Immature natural killer cell (primary cell): ENCODE results near the gene TRIM44. TPM values are rescaled to one million over a fixed set of nuclear protein-coding genes. Genes with fewer than 3 reads are reported as not detected.

Experiments used
- DNase-seq, 3 donors: peaks; one replicate each; pipeline ENCODE4 v3.0.0; 2022; ENCODE audit warnings: mixed read lengths in 1 of 3
- H3K27ac Mint-ChIP-seq, 6 donors: one replicate each; pipeline ENCODE4 v1.8.0; 2020; ENCODE audit warnings: mixed read lengths in 6 of 6, mild to moderate bottlenecking in 5 of 6, inconsistent platforms in 4 of 6, moderate library complexity in 3 of 6
- H3K27me3 Mint-ChIP-seq, 3 donors: one replicate each; pipeline ENCODE4 v1.8.0; 2020 to 2021; ENCODE audit warnings: low read depth in 3 of 3, mild to moderate bottlenecking in 3 of 3, mixed read lengths in 3 of 3, moderate library complexity in 3 of 3, inconsistent platforms in 1 of 3
- H3K36me3 Mint-ChIP-seq, 3 donors: one replicate each; pipeline ENCODE4 v1.8.0; 2020; ENCODE audit warnings: mixed read lengths in 3 of 3, inconsistent platforms in 2 of 3, mild to moderate bottlenecking in 2 of 3
- H3K4me1 Mint-ChIP-seq, 2 donors: one replicate each; pipeline ENCODE4 v1.8.0; 2020; ENCODE audit warnings: inconsistent platforms in 2 of 2, mild to moderate bottlenecking in 2 of 2, mixed read lengths in 2 of 2, moderate library complexity in 1 of 2
- H3K4me3 Mint-ChIP-seq, 5 donors: one replicate each; pipeline ENCODE4 v1.8.0; 2020; ENCODE audit warnings: mild to moderate bottlenecking in 5 of 5, mixed read lengths in 5 of 5, inconsistent platforms in 3 of 5, moderate library complexity in 3 of 5
- H3K9me3 Mint-ChIP-seq, 6 donors: one replicate each; pipeline ENCODE4 v1.8.0; 2020; ENCODE audit warnings: mild to moderate bottlenecking in 6 of 6, mixed read lengths in 6 of 6, inconsistent platforms in 4 of 6, moderate library complexity in 3 of 6
- polyA plus RNA-seq, 3 donors: library from polyadenylated mRNA; unstranded; fragments of 300-500 nt; fragmentation: Illumina TruSeq; gene quantifications; one replicate each; pipeline ENCODE4 v1.2.3, GENCODE V29; 2021

TRIM44 gene
- polyA plus RNA-seq, 3 donors from 2014 or later: 36.0 to 55.3 (median 41.1) TPM

DNA sequence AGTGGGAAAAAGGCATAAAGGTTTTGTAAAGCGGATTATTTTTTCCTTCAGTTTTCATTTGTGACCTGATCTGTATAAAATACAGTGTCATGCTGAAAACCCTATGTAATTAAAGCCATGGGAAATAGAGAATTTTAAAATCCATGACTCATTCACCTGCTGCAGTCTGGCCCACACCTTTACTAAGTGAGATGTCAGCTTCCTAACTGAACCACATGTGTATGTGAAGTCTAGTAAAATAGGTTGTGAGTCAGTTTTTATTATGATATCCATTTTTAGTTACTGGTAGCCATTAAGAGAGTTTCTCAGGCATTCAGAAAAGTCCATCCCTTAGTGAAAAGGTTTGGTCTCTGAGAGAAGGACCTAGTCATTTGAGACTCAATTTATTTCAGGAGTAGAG is 60.9 kb downstream of the TRIM44 start:
- no peak overlapping the region for H3K27ac Mint-ChIP-seq
- H3K9me3 Mint-ChIP-seq: no peaks in the 10 kb centered on the region
- peaks cover 25 to 62% of the 10 kb centered on the region in 2 donors for H3K4me1 Mint-ChIP-seq
- H3K4me3 Mint-ChIP-seq: no peak overlapping the region
- no peaks in the 10 kb centered on the region for H3K27me3 Mint-ChIP-seq
- no peak for DNase-seq
- H3K36me3 Mint-ChIP-seq: peaks cover 8 to 22% (median 21%) of the 10 kb centered on the region in 3 donors

DNA sequence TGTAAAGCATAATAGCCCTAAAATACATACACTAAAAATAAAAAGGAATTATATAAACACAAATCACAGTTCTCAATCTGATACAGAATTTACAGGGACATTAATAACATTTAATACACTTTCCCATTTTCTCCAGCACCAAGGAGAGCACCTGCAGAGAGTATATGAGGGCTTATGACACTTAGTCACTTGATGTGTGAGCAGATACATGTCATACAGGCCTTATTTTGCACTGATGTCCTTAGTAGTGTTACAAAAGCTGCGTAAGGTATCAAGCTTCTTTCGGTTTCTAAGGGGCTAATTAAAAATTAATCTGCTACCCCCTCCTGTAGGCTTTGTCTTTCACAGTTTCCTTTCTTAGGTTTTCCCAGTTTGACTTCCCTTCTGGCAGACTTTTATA is 61.3 kb downstream of the TRIM44 start:
- no peaks in the 10 kb centered on the region for H3K27me3 Mint-ChIP-seq
- no peak for DNase-seq
- no peak overlapping the region for H3K4me3 Mint-ChIP-seq
- H3K4me1 Mint-ChIP-seq: peaks cover 23 to 58% of the 10 kb centered on the region in 2 donors
- peaks cover 0 to under 1% (median 0%) of the 10 kb centered on the region in 6 donors for H3K9me3 Mint-ChIP-seq
- H3K36me3 Mint-ChIP-seq: peaks cover 12 to 26% (median 25%) of the 10 kb centered on the region in 3 donors
- no peak overlapping the region for H3K27ac Mint-ChIP-seq

DNA sequence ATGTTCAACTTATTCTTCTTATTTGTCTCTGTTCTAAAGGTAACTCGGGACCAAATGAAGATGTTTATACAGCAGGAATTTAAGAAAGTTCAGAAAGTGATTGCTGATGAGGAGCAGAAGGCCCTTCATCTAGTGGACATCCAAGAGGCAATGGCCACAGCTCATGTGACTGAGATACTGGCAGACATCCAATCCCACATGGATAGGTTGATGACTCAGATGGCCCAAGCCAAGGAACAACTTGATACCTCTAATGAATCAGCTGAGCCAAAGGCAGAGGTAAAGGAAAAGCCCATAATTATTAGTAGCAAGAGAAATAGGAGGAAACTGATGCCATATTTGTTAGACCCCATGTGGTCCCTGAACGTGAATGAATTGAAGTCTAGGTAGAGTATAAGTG is 63.3 kb downstream of the TRIM44 start:
- no peak for DNase-seq
- Mint-ChIP-seq H3K4me3 (no peak overlapping the region), H3K4me1 (peaks cover 17 to 42% of the 10 kb centered on the region in 2 donors), H3K9me3 (peaks cover 2 to 7% (median 4%) of the 10 kb centered on the region in 6 donors), H3K27ac (no peak overlapping the region), H3K36me3 (peaks cover 28 to 42% (median 41%) of the 10 kb centered on the region in 3 donors), H3K27me3 (no peaks in the 10 kb centered on the region)

DNA sequence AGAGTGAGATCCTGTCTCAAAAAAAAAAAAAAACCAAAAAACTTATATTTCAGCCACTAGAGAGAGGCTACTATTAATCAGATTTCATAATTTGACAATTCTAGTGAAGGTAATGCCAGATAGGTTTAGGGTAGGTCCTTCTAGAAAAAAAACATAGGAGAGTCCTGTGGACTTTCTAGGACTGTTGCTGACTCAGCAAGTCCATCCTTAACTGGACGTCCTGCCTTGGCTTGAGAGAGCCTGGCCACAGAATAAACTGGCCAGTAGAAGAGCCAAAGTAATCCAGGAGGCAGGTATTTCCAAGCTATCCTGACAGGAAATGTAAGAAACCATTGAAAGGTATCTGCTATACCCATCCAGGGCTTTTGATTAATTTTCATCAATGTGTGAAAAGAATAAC is 64.6 kb downstream of the TRIM44 start:
- Mint-ChIP-seq H3K4me3 (no peak overlapping the region), H3K27me3 (no peaks in the 10 kb centered on the region), H3K4me1 (peaks cover 12 to 31% of the 10 kb centered on the region in 2 donors), H3K9me3 (peaks cover 3 to 7% (median 5%) of the 10 kb centered on the region in 6 donors), H3K36me3 (peaks cover 30 to 46% (median 44%) of the 10 kb centered on the region in 3 donors), H3K27ac (no peak overlapping the region)
- DNase-seq: no peak

DNA sequence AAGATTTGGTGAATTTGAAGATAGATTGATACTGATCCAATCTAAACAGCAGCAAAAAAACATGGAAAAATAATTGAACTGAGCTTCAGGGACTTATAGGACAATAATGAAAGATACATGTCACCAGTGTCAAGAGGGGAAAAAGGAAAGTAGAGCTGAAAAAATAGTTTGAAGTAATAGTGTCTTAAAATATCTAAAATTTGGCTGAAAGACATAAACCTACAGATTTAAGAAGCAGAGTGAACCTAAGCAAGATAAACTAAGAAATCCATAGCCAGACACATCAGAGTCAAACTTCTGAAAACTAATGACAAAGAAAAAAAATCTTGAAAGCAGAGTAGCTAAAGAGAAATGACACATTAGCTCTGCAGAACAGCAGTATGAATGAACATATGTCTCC is 67.7 kb downstream of the TRIM44 start:
- Mint-ChIP-seq H3K27me3 (no peaks in the 10 kb centered on the region), H3K4me1 (peaks cover 4 to 14% of the 10 kb centered on the region in 2 donors), H3K4me3 (no peak overlapping the region), H3K36me3 (peaks cover 35 to 54% (median 48%) of the 10 kb centered on the region in 3 donors), H3K9me3 (peaks cover 3 to 7% (median 5%) of the 10 kb centered on the region in 6 donors), H3K27ac (peak overlapping the region in 1 of 6 donors; percentile 8)
- DNase-seq: no peak

DNA sequence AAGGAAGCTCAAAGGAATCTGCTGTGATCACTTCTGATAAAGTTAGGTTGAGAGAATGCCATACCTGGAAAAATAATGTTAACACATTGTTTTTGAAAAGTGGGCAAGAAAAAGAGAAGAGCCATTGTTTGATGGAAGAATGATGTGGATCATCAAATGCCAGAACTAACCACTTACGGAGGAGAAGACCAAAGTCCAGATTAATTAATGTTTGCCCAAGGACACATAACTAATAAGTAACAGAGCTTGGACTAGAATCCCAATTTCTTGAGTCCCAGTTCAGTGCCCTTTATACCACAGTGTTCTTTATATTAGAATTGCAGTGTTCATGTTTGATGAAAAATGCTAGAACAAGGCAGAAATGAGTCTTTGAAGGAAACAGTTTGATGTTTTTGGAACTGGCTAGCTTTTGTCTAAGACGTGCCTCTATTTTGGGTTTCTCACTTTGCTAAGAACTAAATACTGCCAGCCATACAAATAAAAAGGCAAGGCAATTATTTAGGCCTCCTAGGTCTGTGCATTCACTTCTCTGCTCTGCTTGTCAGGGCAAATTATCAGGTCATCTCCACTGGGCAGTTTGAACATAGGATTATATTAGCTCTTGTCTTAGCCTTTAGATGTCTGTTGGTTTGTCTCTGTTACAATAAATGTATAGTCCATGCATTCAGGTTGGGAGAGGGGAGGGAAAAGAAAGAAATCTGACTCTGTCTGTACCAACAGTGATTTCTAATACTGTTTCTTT is 72.3 kb downstream of the TRIM44 start:
- DNase-seq: no peak
- H3K36me3 Mint-ChIP-seq: peaks cover 31 to 43% (median 33%) of the 10 kb centered on the region in 3 donors
- peaks cover 12 to 14% of the 10 kb centered on the region in 2 donors for H3K4me1 Mint-ChIP-seq
- H3K4me3 Mint-ChIP-seq: no peak overlapping the region
- no peaks in the 10 kb centered on the region for H3K27me3 Mint-ChIP-seq
- H3K9me3 Mint-ChIP-seq: peaks cover 2 to 6% (median 5%) of the 10 kb centered on the region in 6 donors
- peak overlapping the region in 2 of 6 donors; percentile 5 to 42 for H3K27ac Mint-ChIP-seq

DNA sequence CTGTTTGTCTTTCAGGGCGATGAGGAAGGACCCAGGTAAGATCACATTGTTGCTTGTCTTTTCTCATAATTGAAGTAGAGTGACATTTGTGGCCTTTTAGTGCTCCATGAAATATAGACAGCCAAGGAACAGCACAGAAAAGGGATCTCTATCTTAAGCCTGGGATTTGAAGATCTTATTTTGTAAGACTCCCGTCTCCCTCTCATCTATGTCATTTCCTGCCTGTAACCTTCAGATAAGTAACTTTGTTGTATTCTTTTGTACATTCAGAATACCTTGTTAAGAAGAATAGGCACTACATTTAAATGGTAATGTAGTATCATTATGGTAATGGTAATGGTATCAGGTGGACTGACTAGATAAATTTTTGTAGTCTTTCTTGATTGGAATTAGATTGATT is 72.8 kb downstream of the TRIM44 start:
- peaks cover 16 to 20% of the 10 kb centered on the region in 2 donors for H3K4me1 Mint-ChIP-seq
- no peak overlapping the region for H3K4me3 Mint-ChIP-seq
- H3K36me3 Mint-ChIP-seq: peaks cover 26 to 37% (median 27%) of the 10 kb centered on the region in 3 donors
- peak overlapping the region in 2 of 6 donors; percentile 5 to 42 for H3K27ac Mint-ChIP-seq
- no peaks in the 10 kb centered on the region for H3K27me3 Mint-ChIP-seq
- peaks cover 0 to 3% (median under 1%) of the 10 kb centered on the region in 6 donors for H3K9me3 Mint-ChIP-seq
- no peak for DNase-seq

DNA sequence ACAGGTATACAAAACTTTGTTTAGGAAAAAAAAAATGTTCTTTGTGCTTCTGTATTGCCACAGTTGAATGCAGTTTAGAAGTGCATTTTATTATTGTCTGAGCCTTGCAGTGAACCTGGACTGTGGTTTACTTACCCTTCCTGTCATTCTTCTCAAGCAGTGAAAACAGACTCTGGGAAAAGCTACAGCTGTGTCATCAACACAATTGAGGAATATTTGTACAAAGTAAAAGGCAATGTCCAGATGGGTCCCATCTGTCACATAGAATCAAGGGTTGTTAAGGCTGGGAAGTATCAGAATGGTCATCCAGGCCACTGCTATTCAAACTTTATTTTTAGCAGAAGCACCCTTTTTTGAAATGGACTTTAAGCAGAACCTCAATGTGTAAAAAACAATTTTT is 73.3 kb downstream of the TRIM44 start:
- DNase-seq: no peak
- Mint-ChIP-seq H3K9me3 (peaks cover 0 to 2% (median 0%) of the 10 kb centered on the region in 6 donors), H3K27ac (no peak overlapping the region), H3K4me1 (peaks cover 17 to 24% of the 10 kb centered on the region in 2 donors), H3K4me3 (no peak overlapping the region), H3K36me3 (peaks cover 25 to 36% (median 26%) of the 10 kb centered on the region in 3 donors), H3K27me3 (no peaks in the 10 kb centered on the region)

DNA sequence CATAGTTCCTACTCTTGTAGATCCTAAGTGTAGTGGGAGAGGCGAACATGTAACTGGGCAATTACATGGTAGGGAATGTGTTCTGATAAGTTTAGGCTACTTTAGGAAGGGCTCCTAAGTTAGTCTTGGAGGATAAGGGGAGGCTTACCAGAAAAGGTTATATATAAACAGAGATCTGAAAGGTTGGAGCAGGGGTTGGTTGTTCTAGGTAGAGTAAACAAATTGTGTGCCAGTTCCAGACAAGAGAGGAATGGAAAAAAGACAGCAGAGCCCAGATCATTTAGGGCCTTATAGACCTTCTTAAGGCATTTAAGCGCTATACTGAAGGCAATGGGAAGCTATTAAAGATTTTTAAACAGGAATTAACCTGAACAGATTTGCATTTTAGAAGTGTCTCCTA is 74.4 kb downstream of the TRIM44 start:
- Mint-ChIP-seq H3K27me3 (no peaks in the 10 kb centered on the region), H3K27ac (no peak overlapping the region), H3K9me3 (no peaks in the 10 kb centered on the region), H3K4me1 (peaks cover 20 to 31% of the 10 kb centered on the region in 2 donors), H3K4me3 (no peak overlapping the region), H3K36me3 (peaks cover 22 to 38% (median 28%) of the 10 kb centered on the region in 3 donors)
- no peak for DNase-seq

DNA sequence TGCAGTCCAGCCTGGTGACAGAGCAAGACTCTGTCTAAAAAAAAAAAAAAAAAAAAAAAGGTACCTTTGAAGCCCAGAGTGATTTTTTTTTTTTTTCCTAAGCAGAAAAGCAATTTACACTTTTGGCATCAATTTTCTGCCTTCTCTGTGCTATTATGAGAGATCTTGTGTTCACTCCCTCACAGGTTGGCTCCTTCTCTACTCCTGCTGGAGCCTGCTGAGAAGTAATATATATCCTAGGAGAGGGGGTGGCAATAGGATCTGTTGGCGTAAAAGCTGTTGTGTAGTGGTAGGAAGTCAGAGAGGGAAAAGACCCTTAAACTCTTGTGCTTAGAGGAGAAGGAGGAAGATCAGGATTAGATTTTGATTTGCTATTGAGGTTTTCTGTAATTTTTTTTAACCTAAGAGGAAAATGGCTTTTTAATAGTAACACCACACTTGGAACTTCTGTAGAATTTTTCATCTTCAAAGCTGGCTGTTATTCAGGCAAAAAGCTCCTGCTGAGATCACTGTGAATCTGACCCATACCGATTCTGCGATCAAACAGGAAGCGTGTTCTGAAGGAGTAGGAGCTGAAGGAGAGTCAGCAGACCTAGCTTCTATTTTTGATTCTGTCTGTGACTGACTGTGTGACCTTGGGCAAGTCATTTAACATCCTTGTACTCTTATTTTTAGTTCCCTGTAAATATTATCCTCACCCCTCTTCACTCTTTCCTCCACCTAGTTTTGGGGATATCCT is 77.7 kb downstream of the TRIM44 start:
- Mint-ChIP-seq H3K4me1 (peaks cover 16 to 22% of the 10 kb centered on the region in 2 donors), H3K27ac (peak overlapping the region in 2 of 6 donors; percentile 30 to 61), H3K27me3 (no peaks in the 10 kb centered on the region), H3K9me3 (no peaks in the 10 kb centered on the region), H3K36me3 (peaks cover 20 to 41% (median 26%) of the 10 kb centered on the region in 3 donors), H3K4me3 (no peak overlapping the region)
- no peak for DNase-seq

DNA sequence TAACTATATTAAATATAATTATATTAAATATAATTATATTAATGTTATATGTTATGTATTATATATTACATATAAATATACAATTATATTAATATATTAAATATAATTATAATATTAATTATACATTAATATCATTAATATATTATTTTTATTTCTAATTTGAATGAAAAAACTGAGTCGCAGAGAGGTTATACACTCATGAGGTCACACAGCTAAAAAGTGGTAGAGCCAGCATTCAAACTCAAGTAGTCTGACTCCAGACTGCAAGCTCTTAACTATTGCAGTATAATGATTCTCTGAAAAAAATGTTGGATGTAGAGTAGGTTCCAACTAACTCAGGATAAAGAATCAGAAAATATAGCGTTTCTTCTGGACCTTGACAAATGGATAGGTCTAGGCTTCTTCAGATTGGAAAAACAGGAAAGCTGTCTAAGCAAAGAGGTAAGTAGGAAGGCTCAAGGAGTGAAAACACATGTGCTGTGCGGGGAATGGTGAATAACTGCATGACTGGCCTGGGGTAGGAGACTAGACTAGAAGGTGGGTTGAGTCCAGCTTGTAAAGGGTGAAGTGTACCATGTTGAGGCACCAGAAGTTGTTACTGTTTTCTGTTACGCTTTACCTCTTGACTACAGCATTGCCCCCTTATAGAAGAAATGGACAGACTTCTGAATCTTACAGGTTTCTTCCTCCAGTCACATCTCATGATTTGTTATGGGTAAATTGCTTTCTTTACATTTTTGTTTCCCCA is 80.3 kb downstream of the TRIM44 start:
- Mint-ChIP-seq H3K36me3 (peaks cover 12 to 33% (median 13%) of the 10 kb centered on the region in 3 donors), H3K27ac (no peak overlapping the region), H3K4me1 (peaks cover 12 to 16% of the 10 kb centered on the region in 2 donors), H3K9me3 (no peaks in the 10 kb centered on the region), H3K4me3 (no peak overlapping the region), H3K27me3 (no peaks in the 10 kb centered on the region)
- DNase-seq: no peak

DNA sequence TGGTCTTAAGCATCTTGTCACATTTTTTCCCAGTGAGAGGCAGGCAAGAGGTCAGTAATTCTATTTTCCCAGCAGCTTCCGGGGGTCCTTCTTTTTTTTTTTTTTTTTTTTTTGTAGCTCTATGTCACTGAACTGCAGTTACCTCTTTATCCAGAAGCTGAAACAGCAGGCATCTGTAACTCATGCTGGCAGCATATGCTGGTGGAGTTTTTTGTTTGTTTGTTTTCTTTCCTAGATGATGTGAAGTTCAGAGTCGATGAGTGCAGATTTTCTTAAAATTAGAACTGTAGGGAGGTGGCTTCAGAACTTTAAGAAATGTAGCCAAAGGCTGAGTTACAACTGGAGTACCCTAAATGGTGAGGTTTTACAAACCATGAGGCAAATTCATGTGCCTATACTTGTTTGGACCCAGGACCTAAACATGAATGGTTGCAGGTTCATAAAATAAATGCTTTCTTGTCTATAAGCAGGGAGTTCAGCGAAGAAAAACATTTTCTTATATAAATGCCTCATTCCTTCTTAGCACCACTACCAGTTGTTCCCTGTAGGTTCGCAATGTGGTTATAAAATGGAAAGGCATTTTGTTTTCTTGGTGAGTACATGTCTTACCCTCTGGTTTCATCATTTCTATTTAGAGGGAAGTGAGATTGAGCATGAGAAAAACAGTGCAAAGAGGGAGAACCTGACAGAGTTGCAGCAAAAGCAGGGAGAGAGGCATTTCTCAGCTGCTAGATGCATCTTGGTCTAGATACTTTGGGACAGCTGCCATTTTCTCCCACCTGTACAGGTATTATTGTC is 84.0 kb downstream of the TRIM44 start:
- H3K4me3 Mint-ChIP-seq: no peak overlapping the region
- peaks cover 0 to 5% of the 10 kb centered on the region in 2 donors for H3K4me1 Mint-ChIP-seq
- no peaks in the 10 kb centered on the region for H3K27me3 Mint-ChIP-seq
- H3K9me3 Mint-ChIP-seq: no peaks in the 10 kb centered on the region
- H3K27ac Mint-ChIP-seq: no peak overlapping the region
- DNase-seq: no peak
- H3K36me3 Mint-ChIP-seq: peaks cover 5 to 14% (median 6%) of the 10 kb centered on the region in 3 donors

DNA sequence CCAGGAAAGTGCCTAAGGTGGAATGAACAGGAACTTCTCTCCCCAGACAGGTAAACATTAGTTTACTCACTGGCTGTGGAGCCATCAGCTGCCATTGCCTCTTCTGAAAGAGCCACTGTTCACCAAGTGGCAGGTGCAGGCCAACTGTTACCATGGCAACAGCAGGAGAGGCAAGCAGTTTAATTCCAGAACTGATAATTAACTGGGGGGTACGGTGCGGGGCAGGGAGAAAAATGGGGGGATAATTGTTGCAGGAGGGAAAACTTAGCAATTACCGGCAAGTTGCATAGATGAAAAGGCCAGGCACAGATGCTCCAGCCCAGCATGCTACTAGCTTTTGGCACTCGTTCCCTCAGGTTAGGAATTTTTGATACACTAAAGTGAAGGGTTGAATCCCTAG is 85.1 kb downstream of the TRIM44 start:
- Mint-ChIP-seq H3K27me3 (no peaks in the 10 kb centered on the region), H3K27ac (no peak overlapping the region), H3K4me1 (peaks cover 0 to 16% of the 10 kb centered on the region in 2 donors), H3K4me3 (no peak overlapping the region), H3K36me3 (peaks cover 5 to 14% (median 6%) of the 10 kb centered on the region in 3 donors), H3K9me3 (no peaks in the 10 kb centered on the region)
- no peak for DNase-seq
